ENCODE results near the gene YARS1.
"Not testable (repeated sequence)": the region's sequence is repeated elsewhere in the genome, so short reads cannot be mapped to it uniquely, and the experiment has no call there.

Gene YARS1

DNA sequence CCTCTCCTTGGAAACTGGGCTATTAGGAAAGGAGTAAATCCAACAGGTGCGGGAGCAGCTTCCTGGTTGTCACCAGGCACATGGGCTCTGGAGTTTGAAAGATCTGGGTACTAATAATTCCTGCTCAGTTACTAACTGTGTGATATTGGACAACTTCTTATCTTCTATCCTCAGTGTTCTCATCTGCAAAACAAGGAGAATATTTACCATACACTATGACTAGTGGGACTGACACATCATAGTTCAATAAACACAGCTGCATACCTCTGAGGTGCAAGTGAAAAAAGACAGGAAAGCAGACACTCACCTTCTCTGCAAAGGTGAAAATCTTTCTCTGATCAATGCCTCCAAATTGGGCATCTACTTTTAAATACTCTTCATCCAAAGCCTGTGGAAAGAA lies 19.7 kb downstream of the YARS1 start:
- Histone ChIP-seq H3K4me3 (ENCODE audit: low read depth in 1 of 2, low read length in 1 of 2) (no peak overlapping the region), H3K9me3 (no peaks in the 10 kb centered on the region), H3K4me1 (ENCODE audit: control insufficient read depth in 1 of 2, insufficient read depth in 1 of 2, low read depth in 1 of 2, low read length in 1 of 2) (no peaks in the 10 kb centered on the region), H3K36me3 (peaks cover 25% of the 10 kb centered on the region), H3K27me3 (no peaks in the 10 kb centered on the region), H3K27ac (no peak overlapping the region)
- TF ChIP-seq, protein P1, sequence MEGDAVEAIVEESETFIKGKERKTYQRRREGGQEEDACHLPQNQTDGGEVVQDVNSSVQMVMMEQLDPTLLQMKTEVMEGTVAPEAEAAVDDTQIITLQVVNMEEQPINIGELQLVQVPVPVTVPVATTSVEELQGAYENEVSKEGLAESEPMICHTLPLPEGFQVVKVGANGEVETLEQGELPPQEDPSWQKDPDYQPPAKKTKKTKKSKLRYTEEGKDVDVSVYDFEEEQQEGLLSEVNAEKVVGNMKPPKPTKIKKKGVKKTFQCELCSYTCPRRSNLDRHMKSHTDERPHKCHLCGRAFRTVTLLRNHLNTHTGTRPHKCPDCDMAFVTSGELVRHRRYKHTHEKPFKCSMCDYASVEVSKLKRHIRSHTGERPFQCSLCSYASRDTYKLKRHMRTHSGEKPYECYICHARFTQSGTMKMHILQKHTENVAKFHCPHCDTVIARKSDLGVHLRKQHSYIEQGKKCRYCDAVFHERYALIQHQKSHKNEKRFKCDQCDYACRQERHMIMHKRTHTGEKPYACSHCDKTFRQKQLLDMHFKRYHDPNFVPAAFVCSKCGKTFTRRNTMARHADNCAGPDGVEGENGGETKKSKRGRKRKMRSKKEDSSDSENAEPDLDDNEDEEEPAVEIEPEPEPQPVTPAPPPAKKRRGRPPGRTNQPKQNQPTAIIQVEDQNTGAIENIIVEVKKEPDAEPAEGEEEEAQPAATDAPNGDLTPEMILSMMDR (IDR thresholded peaks at IDR 0.05): no peak

DNA sequence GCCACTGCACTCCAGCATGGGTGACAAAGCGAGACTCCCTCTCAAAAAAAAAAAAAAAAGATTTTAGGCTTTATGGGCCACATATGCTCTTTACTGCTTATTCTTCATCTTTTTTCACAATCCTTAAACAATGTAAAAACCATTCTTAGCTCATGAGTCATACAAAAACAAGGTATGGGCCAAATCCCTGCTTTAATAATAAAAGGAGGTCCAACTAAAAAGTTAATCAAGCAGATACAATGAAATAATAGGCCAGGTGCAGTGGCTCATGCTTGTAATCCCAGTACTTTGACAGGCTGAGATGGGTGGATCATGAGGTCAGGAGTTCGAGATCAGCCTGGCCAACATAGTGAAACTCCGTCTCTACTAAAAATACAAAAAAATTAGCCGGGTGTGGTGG lies 21.4 kb downstream of the YARS1 start:
- not testable (repeated sequence) for H3K9me3 ChIP-seq; H3K4me1 ChIP-seq (ENCODE audit: control insufficient read depth in 1 of 2, insufficient read depth in 1 of 2, low read depth in 1 of 2, low read length in 1 of 2); H3K4me3 ChIP-seq (ENCODE audit: low read depth in 1 of 2, low read length in 1 of 2); H3K27ac ChIP-seq; H3K27me3 ChIP-seq
- peaks cover 24% of the 10 kb centered on the region for H3K36me3 ChIP-seq

DNA sequence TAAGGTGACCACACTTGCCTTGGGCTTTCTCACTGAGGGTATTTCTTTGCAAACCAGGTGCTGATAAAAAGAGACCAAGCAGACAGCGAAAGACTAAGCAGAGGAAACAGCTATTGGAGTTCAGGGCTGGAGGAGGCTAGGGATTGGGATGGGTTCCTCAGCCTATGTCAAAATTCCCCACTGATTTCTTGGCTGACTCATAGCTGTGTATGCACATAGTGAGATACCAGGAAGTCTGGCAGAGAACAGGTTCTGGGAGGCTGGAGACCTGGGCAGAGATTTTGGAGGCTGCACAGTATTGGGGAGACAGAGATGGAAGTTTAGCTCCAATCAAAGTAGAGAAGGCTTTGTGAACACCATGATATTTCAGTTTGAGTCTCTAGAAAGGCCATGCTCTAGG lies 25.3 kb downstream of the YARS1 start:
- Histone ChIP-seq H3K36me3 (peaks cover 36% of the 10 kb centered on the region), H3K9me3 (no peaks in the 10 kb centered on the region), H3K4me1 (ENCODE audit: control insufficient read depth in 1 of 2, insufficient read depth in 1 of 2, low read depth in 1 of 2, low read length in 1 of 2) (no peaks in the 10 kb centered on the region), H3K27ac (no peak overlapping the region), H3K27me3 (no peaks in the 10 kb centered on the region), H3K4me3 (ENCODE audit: low read depth in 1 of 2, low read length in 1 of 2) (no peak overlapping the region)
- TF ChIP-seq, protein P1 (IDR thresholded peaks at IDR 0.05): no peak

DNA sequence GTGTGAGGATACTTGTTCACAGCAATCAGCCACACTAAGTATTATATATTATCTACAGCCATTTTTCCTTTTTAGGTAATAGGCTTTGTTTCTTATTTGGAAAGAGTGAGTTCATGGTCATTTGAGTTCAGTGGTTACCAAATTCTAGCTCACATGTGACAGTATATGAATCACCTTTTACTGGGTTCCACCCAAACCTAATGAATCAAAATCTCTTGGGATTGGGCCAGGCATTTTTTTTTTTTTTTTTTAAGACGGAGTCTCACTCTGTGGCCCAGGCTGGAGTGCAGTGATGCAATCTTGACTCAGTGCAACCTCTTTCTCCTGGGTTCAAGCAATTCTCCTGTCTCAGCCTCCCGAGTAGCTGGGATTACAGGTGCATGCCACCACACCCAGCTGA lies 27.8 kb downstream of the YARS1 start:
- not testable (repeated sequence) for H3K27ac ChIP-seq; H3K4me1 ChIP-seq (ENCODE audit: control insufficient read depth in 1 of 2, insufficient read depth in 1 of 2, low read depth in 1 of 2, low read length in 1 of 2); H3K4me3 ChIP-seq (ENCODE audit: low read depth in 1 of 2, low read length in 1 of 2); H3K27me3 ChIP-seq; H3K9me3 ChIP-seq
- H3K36me3 ChIP-seq: peaks cover 55% of the 10 kb centered on the region

DNA sequence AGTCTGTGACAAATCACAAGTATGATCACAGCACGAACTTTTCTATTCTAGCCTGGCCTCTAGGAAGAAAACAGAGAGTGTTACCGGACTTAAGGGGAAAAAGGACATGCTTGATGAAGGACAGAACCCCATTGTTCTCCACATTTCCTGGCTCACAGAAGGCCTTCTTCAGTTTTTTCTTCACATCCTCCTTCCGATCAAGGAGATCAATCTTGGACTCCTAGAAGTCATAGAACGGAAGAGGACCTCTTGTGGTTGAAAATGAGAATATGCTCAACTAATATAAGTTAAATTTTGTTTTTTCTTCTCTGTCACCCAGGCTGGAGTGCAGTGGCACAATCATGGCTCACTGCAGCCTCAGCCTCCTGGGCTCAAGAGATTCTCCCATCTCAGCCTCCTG lies 30.3 kb downstream of the YARS1 start:
- H3K27ac ChIP-seq: no peak overlapping the region
- no peaks in the 10 kb centered on the region for H3K4me1 ChIP-seq (ENCODE audit: control insufficient read depth in 1 of 2, insufficient read depth in 1 of 2, low read depth in 1 of 2, low read length in 1 of 2)
- no peaks in the 10 kb centered on the region for H3K27me3 ChIP-seq
- no peaks in the 10 kb centered on the region for H3K9me3 ChIP-seq
- H3K36me3 ChIP-seq: peaks cover 67% of the 10 kb centered on the region
- TF ChIP-seq, protein P1 (IDR thresholded peaks at IDR 0.05): no peak
- H3K4me3 ChIP-seq (ENCODE audit: low read depth in 1 of 2, low read length in 1 of 2): no peak overlapping the region

DNA sequence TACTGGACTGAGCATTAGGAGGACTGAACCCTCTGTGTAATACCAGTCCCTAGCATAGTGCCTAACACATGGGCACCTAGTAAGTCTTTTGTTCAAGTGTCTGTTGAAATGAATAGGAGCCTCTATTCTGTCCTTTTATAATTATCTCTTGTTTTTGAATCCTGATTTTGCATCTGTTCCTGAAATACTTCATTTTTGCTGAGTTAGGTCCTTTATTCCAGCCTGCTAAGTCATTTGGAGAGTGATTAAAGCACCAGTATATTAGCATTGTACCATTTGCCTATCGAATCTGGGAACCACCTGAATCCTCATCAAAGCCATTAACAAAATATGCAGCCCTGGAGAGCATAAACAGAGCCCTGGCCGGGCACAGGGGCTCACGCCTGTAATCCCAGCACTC lies 32.3 kb downstream of the YARS1 start:
- Histone ChIP-seq H3K4me3 (ENCODE audit: low read depth in 1 of 2, low read length in 1 of 2) (no peak overlapping the region), H3K9me3 (no peaks in the 10 kb centered on the region), H3K27me3 (no peaks in the 10 kb centered on the region), H3K36me3 (peaks cover 76% of the 10 kb centered on the region), H3K4me1 (ENCODE audit: control insufficient read depth in 1 of 2, insufficient read depth in 1 of 2, low read depth in 1 of 2, low read length in 1 of 2) (no peaks in the 10 kb centered on the region), H3K27ac (no peak overlapping the region)
- TF ChIP-seq, protein P1 (IDR thresholded peaks at IDR 0.05): no peak

DNA sequence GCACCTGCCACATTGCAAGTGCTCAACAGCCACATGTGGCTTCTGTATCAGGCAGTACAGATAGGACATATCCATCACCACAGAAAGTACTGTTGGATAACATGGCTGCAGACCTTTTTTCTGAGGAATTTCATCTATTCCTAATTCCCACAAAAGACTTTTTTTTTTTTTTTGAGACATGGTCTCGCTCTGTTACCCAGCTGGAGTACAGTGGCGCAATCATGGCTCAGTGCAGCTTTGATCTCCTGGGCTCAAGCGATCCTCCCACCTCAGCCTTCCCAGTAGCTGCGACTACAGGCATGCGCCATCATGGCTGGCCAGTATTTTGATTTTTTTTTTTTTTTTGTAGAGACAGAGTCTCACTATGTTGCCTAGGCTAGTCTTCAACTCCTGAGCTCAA lies 33.3 kb downstream of the YARS1 start:
- no peaks in the 10 kb centered on the region for H3K4me1 ChIP-seq (ENCODE audit: control insufficient read depth in 1 of 2, insufficient read depth in 1 of 2, low read depth in 1 of 2, low read length in 1 of 2)
- H3K36me3 ChIP-seq: peaks cover 82% of the 10 kb centered on the region
- H3K4me3 ChIP-seq (ENCODE audit: low read depth in 1 of 2, low read length in 1 of 2): no peak overlapping the region
- no peak overlapping the region for H3K27ac ChIP-seq
- TF ChIP-seq, protein P1 (IDR thresholded peaks at IDR 0.05): no peak
- no peaks in the 10 kb centered on the region for H3K27me3 ChIP-seq
- H3K9me3 ChIP-seq: no peaks in the 10 kb centered on the region
